DOHH2 (cell line): ENCODE results near the gene OR4C6.

Source experiments
- H3F3A ChIP-seq: fragments of 200-600 bp; sonication (generic), shearing (Covaris generic); 2 replicates; pipeline ENCODE4 v1.6.0; 2016; ENCODE audit warnings: antibody characterized with exemption, mild to moderate bottlenecking; ENCODE audit not compliant: control insufficient read depth, insufficient read depth
- H3K27ac ChIP-seq: fragments of 200-600 bp; sonication (generic); 2 replicates; pipeline ENCODE4 v1.5.1; 2014; ENCODE audit warnings: low read depth, mild to moderate bottlenecking, low read length, moderate library complexity
- H3K27me3 ChIP-seq: fragments of 200-600 bp; sonication (generic); 2 replicates; pipeline ENCODE4 v1.6.1; 2014; ENCODE audit warnings: mild to moderate bottlenecking, low read length, mixed read lengths; ENCODE audit not compliant: control insufficient read depth
- H3K36me3 ChIP-seq: fragments of 200-600 bp; sonication (generic); 2 replicates; pipeline ENCODE4 v1.6.1; 2014; ENCODE audit warnings: mild to moderate bottlenecking, low read length, moderate library complexity, mixed read lengths; ENCODE audit not compliant: control insufficient read depth
- H3K4me1 ChIP-seq: fragments of 200-600 bp; sonication (generic); 2 replicates; pipeline ENCODE4 v1.6.1; 2014; ENCODE audit warnings: mild to moderate bottlenecking, low read length, mixed read lengths; ENCODE audit not compliant: control insufficient read depth
- H3K4me2 ChIP-seq: fragments of 200-600 bp; sonication (generic); 2 replicates; pipeline ENCODE4 v1.6.0; 2014; ENCODE audit warnings: mild to moderate bottlenecking, low read length, moderate library complexity
- H3K4me3 ChIP-seq: fragments of 200-600 bp; sonication (generic); 2 replicates; pipeline ENCODE4 v1.5.1; 2014; ENCODE audit warnings: mild to moderate bottlenecking, low read length, mixed read lengths
- H3K79me2 ChIP-seq: fragments of 200-600 bp; sonication (generic); 2 replicates; pipeline ENCODE4 v1.6.1; 2014; ENCODE audit warnings: mild to moderate bottlenecking, low read length, mixed read lengths; ENCODE audit not compliant: control insufficient read depth
- H3K9me2 ChIP-seq: fragments of 200-600 bp; sonication (generic); replicated peaks from 2 replicates; pipeline ENCODE4 v1.6.1; 2014; ENCODE audit warnings: mild to moderate bottlenecking, low read length, mixed read lengths; ENCODE audit not compliant: control insufficient read depth
- H3K9me3 ChIP-seq: fragments of 200-600 bp; sonication (generic); 2 replicates; pipeline ENCODE4 v1.6.1; 2014; ENCODE audit warnings: antibody characterized with exemption, low read length, mixed read lengths; ENCODE audit not compliant: control insufficient read depth, insufficient read depth
- H4K20me1 ChIP-seq: fragments of 200-600 bp; sonication (generic); 2 replicates; pipeline ENCODE4 v1.6.0; 2014; ENCODE audit warnings: low read depth, mild to moderate bottlenecking, antibody characterized with exemption, low read length, moderate library complexity; ENCODE audit not compliant: control insufficient read depth, insufficient read depth
- CTCF ChIP-seq: fragments of 200-600 bp; sonication (generic); IDR thresholded peaks from one replicate; pipeline ENCODE4 v1.5.1; 2014; ENCODE audit warnings: antibody characterized with exemption, mild to moderate bottlenecking, low read depth, low read length; ENCODE audit not compliant: poor library complexity, severe bottlenecking
- EZH2phosphoT487 ChIP-seq: fragments of 200-600 bp; sonication (generic); IDR thresholded peaks from 2 replicates; pipeline ENCODE4 v1.6.1; 2017; ENCODE audit warnings: borderline replicate concordance, mild to moderate bottlenecking, antibody characterized with exemption, low read length, moderate library complexity, mixed read lengths

The OR4C6 gene

GRCh38 chr11:55701429-55701828 lies 39.4 kb downstream of the OR4C6 start:
- no peak overlapping the region for H3K27ac ChIP-seq
- no peak overlapping the region for H3K4me2 ChIP-seq
- H3F3A ChIP-seq: no peaks in the 10 kb centered on the region
- H3K9me2 ChIP-seq: no peaks in the 10 kb centered on the region
- H3K36me3 ChIP-seq: no peaks in the 10 kb centered on the region
- H3K79me2 ChIP-seq: no peaks in the 10 kb centered on the region
- no peaks in the 10 kb centered on the region for H4K20me1 ChIP-seq
- no peak for TF ChIP-seq CTCF
- TF ChIP-seq EZH2phosphoT487: no peak
- peaks cover 3% of the 10 kb centered on the region; the same call in 1 of the 2 replicates for H3K9me3 ChIP-seq
- no peaks in the 10 kb centered on the region for H3K27me3 ChIP-seq
- peaks cover 4% of the 10 kb centered on the region; the same call in 1 of the 2 replicates for H3K4me1 ChIP-seq
- H3K4me3 ChIP-seq: no peak overlapping the region

GRCh38 chr11:55707029-55707428 lies 45.0 kb downstream of the OR4C6 start:
- no peaks in the 10 kb centered on the region for H3F3A ChIP-seq
- no peaks in the 10 kb centered on the region for H3K9me2 ChIP-seq
- no peak overlapping the region for H3K4me2 ChIP-seq
- H3K27me3 ChIP-seq: no peaks in the 10 kb centered on the region
- H3K79me2 ChIP-seq: no peaks in the 10 kb centered on the region
- no peak overlapping the region for H3K4me3 ChIP-seq
- H3K9me3 ChIP-seq: no peaks in the 10 kb centered on the region
- no peaks in the 10 kb centered on the region for H4K20me1 ChIP-seq
- TF ChIP-seq EZH2phosphoT487: no peak
- TF ChIP-seq CTCF: peak; percentile 64
- peaks cover 8% of the 10 kb centered on the region for H3K4me1 ChIP-seq
- H3K36me3 ChIP-seq: no peaks in the 10 kb centered on the region
- no peak overlapping the region for H3K27ac ChIP-seq

DNA sequence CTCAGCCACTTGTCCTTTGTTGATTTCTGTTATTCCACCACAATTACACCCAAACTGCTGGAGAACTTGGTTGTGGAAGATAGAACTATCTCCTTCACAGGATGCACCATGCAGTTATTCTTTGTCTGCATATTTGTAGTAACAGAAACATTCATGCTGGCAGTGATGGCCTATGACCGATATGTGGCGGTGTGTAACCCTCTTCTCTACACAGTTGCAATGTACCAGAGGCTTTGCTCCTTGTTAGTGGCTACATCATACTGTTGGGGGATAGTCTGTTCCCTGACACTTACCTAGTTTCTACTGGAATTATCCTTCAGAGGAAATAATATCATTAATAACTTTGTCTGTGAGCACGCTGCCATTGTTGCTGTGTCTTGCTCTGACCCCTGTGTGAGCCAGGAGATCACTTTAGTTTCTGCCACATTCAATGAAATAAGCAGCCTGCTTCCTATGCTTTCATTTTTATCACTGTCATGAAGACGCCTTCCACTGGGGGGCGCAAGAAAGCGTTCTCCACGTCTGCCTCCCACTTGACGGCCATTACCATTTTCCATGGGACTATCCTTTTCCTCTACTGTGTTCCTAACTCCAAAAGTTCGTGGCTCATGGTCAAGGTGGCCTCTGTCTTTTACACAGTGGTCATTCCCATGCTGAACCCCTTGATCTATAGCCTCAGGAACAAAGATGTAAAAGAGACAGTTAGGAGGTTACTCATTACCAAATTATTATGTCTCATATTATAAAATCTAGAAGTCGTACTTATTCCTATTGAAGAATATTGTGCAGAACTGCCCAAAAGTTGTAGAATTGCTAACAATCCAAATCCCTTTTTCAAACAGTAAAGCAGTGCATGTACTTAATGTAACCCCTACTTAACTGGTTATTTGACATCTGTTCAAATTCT lies 53.2 kb downstream of the OR4C6 start:
- no peaks in the 10 kb centered on the region for H3K9me3 ChIP-seq
- H3K27ac ChIP-seq: no peak overlapping the region
- no peaks in the 10 kb centered on the region for H3F3A ChIP-seq
- H4K20me1 ChIP-seq: no peaks in the 10 kb centered on the region
- no peaks in the 10 kb centered on the region for H3K9me2 ChIP-seq
- TF ChIP-seq CTCF: peak; percentile 74
- TF ChIP-seq EZH2phosphoT487: no peak
- H3K36me3 ChIP-seq: no peaks in the 10 kb centered on the region
- no peaks in the 10 kb centered on the region for H3K79me2 ChIP-seq
- no peaks in the 10 kb centered on the region for H3K27me3 ChIP-seq
- no peak overlapping the region for H3K4me3 ChIP-seq
- H3K4me2 ChIP-seq: no peak overlapping the region
- no peaks in the 10 kb centered on the region for H3K4me1 ChIP-seq
